GM12878 (cell line): ENCODE data around the gene TIMP2. TPM values are rescaled to one million over a fixed set of nuclear protein-coding genes. Genes with fewer than 3 reads are reported as not detected.

ENCODE experiments used
- ATAC-seq: fragments of 200-7000 bp; cut with Tn5 transposase; 3 replicates; pipeline ENCODE4 v1.9.1; 2020; ENCODE audit warnings: mild to moderate bottlenecking, moderate library complexity
- BruUV-seq: library from RNA; stranded (reverse); fragments of 400-500 nt; replicated peaks from 2 replicates; lab custom pipeline; 2021; lab: Mats Ljungman, UMichigan
- CTCF ChIA-PET: fragments of 300-600 bp; sonication (Branson Sonifier 250); formaldehyde crosslinking; extraction: SDS; loops from one replicate; lab custom pipeline; 2021; ENCODE audit warnings: inconsistent platforms; lab: Yijun Ruan, JAX
- POLR2A ChIA-PET: fragments of 350-600 bp; formaldehyde crosslinking; extraction: SDS; loops from one replicate; lab custom pipeline; 2021; ENCODE audit warnings: inconsistent platforms; lab: Charles Lee
- RAD21 ChIA-PET: fragments of 300-600 bp; sonication (Branson Sonifier 250); formaldehyde crosslinking; loops from one replicate; lab custom pipeline; 2023; ENCODE audit warnings: antibody characterized with exemption; ENCODE audit not compliant: unreplicated experiment; lab: Charles Lee
- SMC1A ChIA-PET: fragments of 300-600 bp; sonication (Branson Sonifier 250); formaldehyde crosslinking; loops from one replicate; lab custom pipeline; 2023; ENCODE audit not compliant: unreplicated experiment, uncharacterized antibody; lab: Charles Lee
- DNase-seq: peaks from one replicate; pipeline ENCODE4 v3.0.0-alpha.2; 2011; ENCODE audit warnings: low read depth, low spot score
- FAIRE-seq: peaks from 3 replicates; lab custom pipeline; 2011; peaks lifted over from hg19 to GRCh38; lab: Jason Lieb, UNC
- H2AFZ ChIP-seq: 2 replicates; pipeline ENCODE4 v1.6.0; 2011; ENCODE audit warnings: low read depth, low read length, control low read depth; ENCODE audit not compliant: control insufficient read depth
- H3K27ac ChIP-seq: 2 replicates; pipeline ENCODE4 v1.5.1; 2011; ENCODE audit warnings: control low read depth; ENCODE audit not compliant: control insufficient read depth, insufficient read depth
- H3K27me3 ChIP-seq, 2 experiments: replicated peaks in 1 of 2; 2 replicates each; pipeline versions ENCODE4 v1.6.0 to v1.6.1; 2011; ENCODE audit warnings: low read length in 1 of 2; ENCODE audit not compliant: control insufficient read depth in 2 of 2, insufficient read depth in 2 of 2
- H3K36me3 ChIP-seq, 2 experiments: 2 replicates each; pipeline ENCODE4 v1.5.1; 2011; ENCODE audit warnings: low read length in 1 of 2; ENCODE audit not compliant: control insufficient read depth in 2 of 2, insufficient read depth in 2 of 2
- H3K4me1 ChIP-seq: 2 replicates; pipeline ENCODE4 v1.6.1; 2011; ENCODE audit warnings: mild to moderate bottlenecking, low read length, moderate library complexity, mixed read lengths; ENCODE audit not compliant: control insufficient read depth, insufficient read depth
- H3K4me2 ChIP-seq: 2 replicates; pipeline ENCODE4 v1.6.0; 2011; ENCODE audit warnings: control low read depth; ENCODE audit not compliant: control insufficient read depth, insufficient read depth
- H3K4me3 ChIP-seq: fragments of 200-600 bp; sonication (generic); 2 replicates; pipeline ENCODE4 v1.5.1; 2016
- H3K79me2 ChIP-seq: 2 replicates; pipeline ENCODE4 v1.6.0; 2011; ENCODE audit warnings: low read length; ENCODE audit not compliant: control insufficient read depth, insufficient read depth
- H3K9ac ChIP-seq: 2 replicates; pipeline ENCODE4 v1.8.0; 2011; ENCODE audit warnings: low read length, control low read depth, mixed read lengths; ENCODE audit not compliant: control insufficient read depth, insufficient read depth
- H3K9me3 ChIP-seq: replicated peaks from 3 replicates; pipeline ENCODE4 v1.5.1; 2011; ENCODE audit warnings: mild to moderate bottlenecking, low read length; ENCODE audit not compliant: control insufficient read depth, insufficient read depth
- H4K20me1 ChIP-seq: 2 replicates; pipeline ENCODE4 v1.6.0; 2011; ENCODE audit not compliant: control insufficient read depth, insufficient read depth
- CHD2 ChIP-seq: IDR thresholded peaks from 2 replicates; pipeline ENCODE4 v1.6.1; 2011; ENCODE audit warnings: low read depth, low read length, improper control_type of control experiment, borderline replicate concordance
- NFYA ChIP-seq: IDR thresholded peaks from 2 replicates; pipeline ENCODE4 v1.6.1; 2011; ENCODE audit warnings: low read depth, mild to moderate bottlenecking, low read length, improper control_type of control experiment, borderline replicate concordance
- NR2F1 ChIP-seq: fragments of 450-650 bp; conservative IDR thresholded peaks from 2 replicates; pipeline ENCODE4 v1.6.1; 2017; ENCODE audit warnings: mild to moderate bottlenecking
- PML ChIP-seq: IDR thresholded peaks from 2 replicates; pipeline ENCODE4 v1.6.1; 2012; ENCODE audit warnings: low read length, inconsistent platforms
- TBL1XR1 ChIP-seq: IDR thresholded peaks from 2 replicates; pipeline ENCODE4 v1.6.1; 2012; ENCODE audit warnings: low read depth, low read length, improper control_type of control experiment
- WGBS: methylation state at CpG from one replicate; pipeline ENCODE4 v1.1.6; 2016; ENCODE audit warnings: low lambda C conversion rate; ENCODE audit not compliant: insufficient replicate concordance, insufficient coverage; ENCODE audit errors: missing lambda C conversion rate; 5-methylcytosine and 5-hydroxymethylcytosine counted together
- in situ Hi-C: fragments of 300-500 bp; cut with MboI; formaldehyde crosslinking; loops from 9 replicates; pipeline ENCODE4 v1.14.3; 2018; ENCODE audit warnings: mixed read lengths
- intact Hi-C: fragments of 100-400 bp; cut with micrococcal nuclease; formaldehyde crosslinking; loops from one replicate; pipeline ENCODE4 v1.14.2; 2022; ENCODE audit not compliant: unreplicated experiment
- polyA plus RNA-seq, 11 experiments: library from polyadenylated mRNA; depleted of rRNA in 4 of 11; unstranded in 6 of 11; stranded (reverse) in 5 of 11; fragments of >200 nt; fragmentation: Nextera tagmentation in 4 of 11; fragmentation: Illumina TruSeq in 1 of 11; extraction: Ambion mirVana in 4 of 11; extraction: Trizol in 1 of 11; gene quantifications; 1 replicate in 1 of 11; 2 replicates in 10 of 11; pipeline versions ENCODE4 v1.2.1 to v1.2.3, GENCODE V29; 2011 to 2016; ENCODE audit warnings: inconsistent platforms in 2 of 11, missing spikeins in 2 of 11, low read depth in 1 of 11
- total RNA-seq, 4 experiments: library from RNA; depleted of rRNA in 3 of 4; stranded (reverse); fragments of >200 nt in 3 of 4; fragmentation: Illumina TruSeq in 1 of 4; extraction: Trizol in 1 of 4; gene quantifications; 2 replicates each; pipeline versions ENCODE4 v1.2.1 to v1.2.3, GENCODE V29; 2013 to 2021
- TF ChIP-seq, protein P1 (sequence below): IDR thresholded peaks from 2 replicates; pipeline ENCODE4 v1.6.1; 2012; ENCODE audit warnings: improper control_type of control experiment, low read depth, low read length; ENCODE audit not compliant: insufficient replicate concordance
- TF ChIP-seq, protein P2 (sequence below): fragments of 450-650 bp; IDR thresholded peaks from 2 replicates; pipeline ENCODE4 v1.6.1; 2017; ENCODE audit warnings: mild to moderate bottlenecking, low read depth, inconsistent platforms; ENCODE audit not compliant: poor library complexity, severe bottlenecking

The TIMP2 gene
- total and polyA plus RNA-seq, 10 of the 15 experiments (the other 5 are each of a cell fraction or from before 2014, with no cell fraction given) = 0.03 to 0.41 (median 0.04) TPM; not detected in 7

GRCh38 chr17:78878871-78879527 is 46.2 kb downstream of the TIMP2 start:
- POLR2A ChIA-PET = no interaction called here

GRCh38 chr17:78878261-78878660 is 46.9 kb downstream of the TIMP2 start:
- ChIA-PET CTCF (interaction anchor here (1.0 kb wide), 1 partner anchor 8 kb away, joined by 3 read pairs; no protein-coding TSS in a partner anchor), POLR2A (no interaction called here), SMC1A (no interaction called here), RAD21 (no interaction called here)
- WGBS = 53% methylated on average over 15 of the region's 15 CpGs
- Histone ChIP-seq H2AFZ (no peak overlapping the region), H3K79me2 (no peaks in the 10 kb centered on the region), H3K4me1 (peaks cover 7% of the 10 kb centered on the region), H3K9me3 (no peaks in the 10 kb centered on the region), H3K27ac (no peak overlapping the region), H3K27me3 (peaks cover 0 to 2% of the 10 kb centered on the region in 2 experiments; a peak in 1 of 4 replicates), H3K36me3 (no peaks in the 10 kb centered on the region), H3K9ac (no peak overlapping the region), H3K4me3 (no peak overlapping the region), H4K20me1 (no peaks in the 10 kb centered on the region), H3K4me2 (no peak overlapping the region)
- FAIRE-seq (no peak), DNase-seq (no peak), ATAC-seq (no peak)
- intact Hi-C loops (no loop called here), in situ Hi-C loops (no loop called here)
- no TSS peak for BruUV-seq
- TF ChIP-seq NFYA (no peak), NR2F1 (no peak)
- TF ChIP-seq, protein P1, sequence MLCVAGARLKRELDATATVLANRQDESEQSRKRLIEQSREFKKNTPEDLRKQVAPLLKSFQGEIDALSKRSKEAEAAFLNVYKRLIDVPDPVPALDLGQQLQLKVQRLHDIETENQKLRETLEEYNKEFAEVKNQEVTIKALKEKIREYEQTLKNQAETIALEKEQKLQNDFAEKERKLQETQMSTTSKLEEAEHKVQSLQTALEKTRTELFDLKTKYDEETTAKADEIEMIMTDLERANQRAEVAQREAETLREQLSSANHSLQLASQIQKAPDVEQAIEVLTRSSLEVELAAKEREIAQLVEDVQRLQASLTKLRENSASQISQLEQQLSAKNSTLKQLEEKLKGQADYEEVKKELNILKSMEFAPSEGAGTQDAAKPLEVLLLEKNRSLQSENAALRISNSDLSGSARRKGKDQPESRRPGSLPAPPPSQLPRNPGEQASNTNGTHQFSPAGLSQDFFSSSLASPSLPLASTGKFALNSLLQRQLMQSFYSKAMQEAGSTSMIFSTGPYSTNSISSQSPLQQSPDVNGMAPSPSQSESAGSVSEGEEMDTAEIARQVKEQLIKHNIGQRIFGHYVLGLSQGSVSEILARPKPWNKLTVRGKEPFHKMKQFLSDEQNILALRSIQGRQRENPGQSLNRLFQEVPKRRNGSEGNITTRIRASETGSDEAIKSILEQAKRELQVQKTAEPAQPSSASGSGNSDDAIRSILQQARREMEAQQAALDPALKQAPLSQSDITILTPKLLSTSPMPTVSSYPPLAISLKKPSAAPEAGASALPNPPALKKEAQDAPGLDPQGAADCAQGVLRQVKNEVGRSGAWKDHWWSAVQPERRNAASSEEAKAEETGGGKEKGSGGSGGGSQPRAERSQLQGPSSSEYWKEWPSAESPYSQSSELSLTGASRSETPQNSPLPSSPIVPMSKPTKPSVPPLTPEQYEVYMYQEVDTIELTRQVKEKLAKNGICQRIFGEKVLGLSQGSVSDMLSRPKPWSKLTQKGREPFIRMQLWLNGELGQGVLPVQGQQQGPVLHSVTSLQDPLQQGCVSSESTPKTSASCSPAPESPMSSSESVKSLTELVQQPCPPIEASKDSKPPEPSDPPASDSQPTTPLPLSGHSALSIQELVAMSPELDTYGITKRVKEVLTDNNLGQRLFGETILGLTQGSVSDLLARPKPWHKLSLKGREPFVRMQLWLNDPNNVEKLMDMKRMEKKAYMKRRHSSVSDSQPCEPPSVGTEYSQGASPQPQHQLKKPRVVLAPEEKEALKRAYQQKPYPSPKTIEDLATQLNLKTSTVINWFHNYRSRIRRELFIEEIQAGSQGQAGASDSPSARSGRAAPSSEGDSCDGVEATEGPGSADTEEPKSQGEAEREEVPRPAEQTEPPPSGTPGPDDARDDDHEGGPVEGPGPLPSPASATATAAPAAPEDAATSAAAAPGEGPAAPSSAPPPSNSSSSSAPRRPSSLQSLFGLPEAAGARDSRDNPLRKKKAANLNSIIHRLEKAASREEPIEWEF = no peak

More at GRCh38 chr17:78878871-78879527, 46.2 kb downstream of the TIMP2 start:
- CTCF ChIA-PET = no interaction called here
- TF ChIP-seq, protein P2, sequence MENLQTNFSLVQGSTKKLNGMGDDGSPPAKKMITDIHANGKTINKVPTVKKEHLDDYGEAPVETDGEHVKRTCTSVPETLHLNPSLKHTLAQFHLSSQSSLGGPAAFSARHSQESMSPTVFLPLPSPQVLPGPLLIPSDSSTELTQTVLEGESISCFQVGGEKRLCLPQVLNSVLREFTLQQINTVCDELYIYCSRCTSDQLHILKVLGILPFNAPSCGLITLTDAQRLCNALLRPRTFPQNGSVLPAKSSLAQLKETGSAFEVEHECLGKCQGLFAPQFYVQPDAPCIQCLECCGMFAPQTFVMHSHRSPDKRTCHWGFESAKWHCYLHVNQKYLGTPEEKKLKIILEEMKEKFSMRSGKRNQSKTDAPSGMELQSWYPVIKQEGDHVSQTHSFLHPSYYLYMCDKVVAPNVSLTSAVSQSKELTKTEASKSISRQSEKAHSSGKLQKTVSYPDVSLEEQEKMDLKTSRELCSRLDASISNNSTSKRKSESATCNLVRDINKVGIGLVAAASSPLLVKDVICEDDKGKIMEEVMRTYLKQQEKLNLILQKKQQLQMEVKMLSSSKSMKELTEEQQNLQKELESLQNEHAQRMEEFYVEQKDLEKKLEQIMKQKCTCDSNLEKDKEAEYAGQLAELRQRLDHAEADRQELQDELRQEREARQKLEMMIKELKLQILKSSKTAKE = no peak
- no peak for TF ChIP-seq TBL1XR1
- no peak for TF ChIP-seq PML
- no peak for TF ChIP-seq CHD2
- Histone ChIP-seq H3K36me3 (no peaks in the 10 kb centered on the region), H3K4me1 (peaks cover 10% of the 10 kb centered on the region), H3K9me3 (no peaks in the 10 kb centered on the region), H4K20me1 (no peaks in the 10 kb centered on the region), H2AFZ (no peak overlapping the region), H3K27me3 (peaks cover 0 to 2% of the 10 kb centered on the region in 2 experiments; a peak in 1 of 4 replicates), H3K27ac (no peak overlapping the region), H3K9ac (no peak overlapping the region), H3K4me2 (no peak overlapping the region), H3K79me2 (no peaks in the 10 kb centered on the region), H3K4me3 (no peak overlapping the region)
- SMC1A ChIA-PET = no interaction called here
- BruUV-seq = no TSS peak
- in situ Hi-C loops = no loop called here
- no peak for FAIRE-seq
- ATAC-seq = no peak
- intact Hi-C loops = no loop called here
- RAD21 ChIA-PET = no interaction called here
- WGBS = 48% methylated on average over 14 of the region's 14 CpGs
- DNase-seq = no peak
